Measurements from ENCODE around the gene TREML4. TPM values are rescaled to one million over a fixed set of nuclear protein-coding genes. Genes with fewer than 3 reads are reported as not detected.

TREML4 gene
- total RNA-seq, 2 experiments from 2014 or later = not detected

GRCh38 chr6:41208439-41209106, 19.6 kb upstream of the TREML4 start:
- peaks cover 9% of the 10 kb centered on the region for H3K27me3 Mint-ChIP-seq (ENCODE audit: low read depth)
- H3K4me1 Mint-ChIP-seq (ENCODE audit: low read depth) = peaks cover 8% of the 10 kb centered on the region
- no peak overlapping the region for H3K4me3 Mint-ChIP-seq
- ChIA-PET CTCF (interaction anchor here (1.6 kb wide), 1 partner anchor 8 kb away, joined by 6 read pairs; the partner anchor contains the start of gene TREML2), POLR2A (no interaction called here)
- no peak for ATAC-seq
- DNase-seq = peak; percentile 16
- H3K27ac Mint-ChIP-seq = no peak overlapping the region
- peaks cover 17% of the 10 kb centered on the region for H3K9me3 Mint-ChIP-seq (ENCODE audit: insufficient read depth)
- peaks cover 9% of the 10 kb centered on the region for H3K36me3 Mint-ChIP-seq (ENCODE audit: low read depth)

DNA sequence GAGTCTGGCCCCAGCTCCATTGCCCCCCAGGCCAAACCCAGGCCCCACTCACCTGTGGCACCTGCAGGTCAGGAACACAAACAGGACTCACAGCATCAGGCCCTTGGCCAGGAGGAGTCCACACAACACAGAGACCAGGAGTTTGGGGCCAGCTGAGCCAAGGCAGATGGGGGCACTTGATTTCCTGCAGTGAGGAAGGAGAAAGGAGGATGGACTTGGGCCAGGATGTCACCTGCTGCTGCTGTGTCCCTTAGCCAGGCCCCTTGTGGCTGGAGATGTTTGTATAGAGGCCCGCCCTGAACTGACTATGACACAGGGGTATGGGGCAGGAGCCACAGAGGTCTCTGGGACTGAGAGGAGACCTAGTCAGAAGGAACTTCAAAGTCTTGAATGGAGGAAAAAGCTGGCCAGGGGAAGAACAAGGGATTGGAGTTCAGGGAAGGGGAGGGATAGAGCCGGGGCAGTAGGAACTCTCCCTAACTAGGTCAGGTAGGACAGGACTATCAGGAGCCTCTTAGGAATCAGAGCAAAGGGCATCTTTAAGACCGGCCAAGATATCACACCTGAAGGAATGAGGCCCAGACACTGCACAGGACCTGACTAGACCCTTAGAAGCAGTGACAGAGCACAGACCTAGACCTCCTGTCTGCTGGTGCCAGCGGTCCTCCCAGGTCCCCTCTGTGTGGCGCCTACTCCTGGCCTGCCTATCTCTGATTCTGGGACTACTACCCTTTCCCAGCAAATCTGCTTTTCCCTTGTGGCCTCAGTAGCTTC, 18.4 kb upstream of the TREML4 start:
- DNase-seq = peak; percentile 10
- Mint-ChIP-seq H3K36me3 (ENCODE audit: low read depth) (peaks cover 14% of the 10 kb centered on the region), H3K9me3 (ENCODE audit: insufficient read depth) (peaks cover 28% of the 10 kb centered on the region), H3K27me3 (ENCODE audit: low read depth) (peaks cover 14% of the 10 kb centered on the region), H3K4me1 (ENCODE audit: low read depth) (peaks cover 8% of the 10 kb centered on the region), H3K27ac (no peak overlapping the region), H3K4me3 (no peak overlapping the region)
- ATAC-seq = no peak
- CTCF ChIA-PET = interaction anchor here (1.5 to 1.6 kb wide), 2 partner anchors 9 to 27 kb away, joined by 6 read pairs; partner anchors contain the start of gene TREML2
- POLR2A ChIA-PET = interaction anchor here (1.0 kb wide), 1 partner anchor 9 kb away, joined by 3 read pairs; the partner anchor contains the start of gene TREML2

- Mint-ChIP-seq H3K4me1 (ENCODE audit: low read depth) (peaks cover 2% of the 10 kb centered on the region), H3K27me3 (ENCODE audit: low read depth) (peaks cover 19% of the 10 kb centered on the region), H3K4me3 (no peak overlapping the region), H3K27ac (no peak overlapping the region), H3K9me3 (ENCODE audit: insufficient read depth) (peaks cover 14% of the 10 kb centered on the region), H3K36me3 (ENCODE audit: low read depth) (peaks cover 5% of the 10 kb centered on the region)
- no peak for ATAC-seq
- POLR2A ChIA-PET = no interaction called here
- DNase-seq = no peak
- CTCF ChIA-PET = no interaction called here
These were observed 13.4 kb upstream of the TREML4 start for GRCh38 chr6:41214559-41215238.

DNA sequence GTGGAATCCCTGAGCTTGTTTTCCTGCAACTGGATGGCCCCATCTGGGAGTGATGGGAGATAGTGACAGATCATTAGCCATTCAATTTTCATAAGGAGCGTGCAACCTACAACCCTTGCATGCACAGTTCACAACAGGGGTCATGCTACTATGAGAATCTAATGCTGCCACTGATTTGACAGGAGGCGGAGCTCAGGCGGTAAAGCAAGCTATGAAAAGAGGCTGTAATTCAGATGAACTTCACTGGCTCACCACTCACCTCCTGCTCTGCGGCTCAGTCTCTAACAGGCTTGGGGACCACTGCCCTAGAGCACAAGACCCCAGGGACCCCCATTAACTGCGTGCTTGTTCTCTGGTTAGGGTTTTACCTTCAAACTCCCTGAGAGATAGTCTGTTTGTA, 12.4 kb upstream of the TREML4 start:
- Mint-ChIP-seq H3K4me3 (no peak overlapping the region), H3K4me1 (ENCODE audit: low read depth) (no peaks in the 10 kb centered on the region), H3K9me3 (ENCODE audit: insufficient read depth) (peaks cover 14% of the 10 kb centered on the region), H3K27ac (no peak overlapping the region), H3K36me3 (ENCODE audit: low read depth) (peaks cover 5% of the 10 kb centered on the region), H3K27me3 (ENCODE audit: low read depth) (peaks cover 24% of the 10 kb centered on the region)
- ATAC-seq (no peak), DNase-seq (no peak)
- ChIA-PET POLR2A (no interaction called here), CTCF (no interaction called here)

DNA sequence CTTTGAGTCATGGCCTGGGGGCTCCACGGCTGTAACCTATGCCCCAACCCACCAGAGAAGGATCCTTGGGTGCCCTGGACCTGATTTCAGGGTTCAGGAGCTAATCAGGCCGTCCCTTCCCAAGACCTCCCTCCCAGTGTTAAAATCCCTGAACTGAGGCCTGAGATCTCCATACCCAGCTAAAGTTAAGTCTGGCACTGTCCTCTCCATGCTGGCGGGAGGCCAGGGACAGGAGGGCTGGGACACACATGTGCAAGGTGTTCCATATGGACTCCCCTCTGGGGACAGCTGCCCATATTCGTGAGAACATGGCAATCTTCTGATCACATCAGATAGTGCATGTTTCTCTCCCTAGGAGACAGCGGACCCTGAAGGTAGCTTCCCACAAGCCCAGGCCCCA, 11.5 kb upstream of the TREML4 start:
- Mint-ChIP-seq H3K4me3 (no peak overlapping the region), H3K4me1 (ENCODE audit: low read depth) (no peaks in the 10 kb centered on the region), H3K27me3 (ENCODE audit: low read depth) (peaks cover 21% of the 10 kb centered on the region), H3K27ac (no peak overlapping the region), H3K36me3 (ENCODE audit: low read depth) (peaks cover 5% of the 10 kb centered on the region), H3K9me3 (ENCODE audit: insufficient read depth) (peaks cover 14% of the 10 kb centered on the region)
- DNase-seq = no peak
- ChIA-PET CTCF (no interaction called here), POLR2A (no interaction called here)
- no peak for ATAC-seq

DNA sequence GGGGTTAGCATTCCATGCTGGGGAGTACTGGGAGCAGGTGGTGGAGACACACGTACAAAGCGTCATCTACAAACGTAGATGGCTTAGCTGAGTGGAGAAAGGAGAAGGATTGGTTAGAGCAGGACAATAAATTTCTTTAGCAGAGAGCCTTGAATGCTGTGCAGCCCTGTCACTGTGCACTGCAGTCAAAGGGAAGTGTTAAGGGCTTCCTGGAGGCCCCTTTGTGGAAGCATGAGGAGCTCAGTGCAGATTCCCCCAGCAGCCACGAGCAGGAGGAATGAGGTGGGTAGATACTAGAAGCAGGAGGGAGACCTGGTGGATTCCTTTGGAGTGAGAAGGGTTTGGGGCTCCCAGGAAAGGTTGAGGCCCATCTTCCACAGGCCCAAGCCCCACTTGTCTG, 6.1 kb upstream of the TREML4 start:
- ATAC-seq (no peak), DNase-seq (no peak)
- Mint-ChIP-seq H3K36me3 (ENCODE audit: low read depth) (no peaks in the 10 kb centered on the region), H3K4me1 (ENCODE audit: low read depth) (peaks cover 5% of the 10 kb centered on the region), H3K4me3 (no peak overlapping the region), H3K27me3 (ENCODE audit: low read depth) (peaks cover 23% of the 10 kb centered on the region), H3K9me3 (ENCODE audit: insufficient read depth) (no peaks in the 10 kb centered on the region), H3K27ac (no peak overlapping the region)
- ChIA-PET CTCF (no interaction called here), POLR2A (no interaction called here)

DNA sequence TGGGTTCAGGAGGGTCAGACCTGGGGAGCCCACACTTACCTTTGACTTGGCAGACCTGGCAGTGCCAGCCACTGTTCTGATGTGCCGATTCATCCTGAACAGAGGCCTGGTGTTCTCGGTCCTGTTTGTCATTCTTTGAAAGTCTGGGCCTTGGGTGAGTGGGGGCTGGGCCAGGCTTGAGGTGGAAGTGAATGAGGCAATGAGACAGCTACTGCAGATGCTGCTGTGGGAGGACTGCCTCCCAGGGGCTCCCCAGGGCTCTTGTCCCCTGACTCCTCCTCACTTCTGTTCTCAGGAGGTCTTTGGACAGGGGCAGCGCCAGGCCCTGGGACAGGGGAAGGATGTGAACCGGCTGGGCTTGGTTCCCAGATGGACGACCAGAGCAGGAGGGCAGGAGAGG, 5.6 kb upstream of the TREML4 start:
- no peak overlapping the region for H3K27ac Mint-ChIP-seq
- ChIA-PET CTCF (no interaction called here), POLR2A (no interaction called here)
- H3K27me3 Mint-ChIP-seq (ENCODE audit: low read depth) = peaks cover 25% of the 10 kb centered on the region
- ATAC-seq (no peak), DNase-seq (no peak)
- H3K9me3 Mint-ChIP-seq (ENCODE audit: insufficient read depth) = no peaks in the 10 kb centered on the region
- no peak overlapping the region for H3K4me3 Mint-ChIP-seq
- H3K4me1 Mint-ChIP-seq (ENCODE audit: low read depth) = peaks cover 5% of the 10 kb centered on the region
- H3K36me3 Mint-ChIP-seq (ENCODE audit: low read depth) = no peaks in the 10 kb centered on the region

DNA sequence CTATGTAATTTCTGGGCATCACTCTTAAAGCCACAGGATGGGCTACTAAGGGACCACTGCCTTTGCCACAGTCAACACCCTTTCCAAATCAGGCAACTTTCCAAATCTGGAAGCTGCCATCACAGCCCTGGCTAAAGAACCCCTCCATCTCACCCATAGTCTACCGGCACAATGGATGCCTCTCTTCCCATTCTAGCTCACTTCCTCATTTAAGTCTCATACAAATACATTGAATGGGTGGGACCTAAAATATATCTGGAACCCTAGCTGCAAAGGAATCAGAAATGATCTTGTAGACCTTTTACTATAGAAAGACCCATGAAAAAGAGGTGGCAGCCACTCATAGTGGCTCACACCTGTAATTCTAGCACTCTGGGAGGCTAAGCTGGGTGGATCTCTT, 3.3 kb upstream of the TREML4 start:
- ChIA-PET POLR2A (no interaction called here), CTCF (no interaction called here)
- Mint-ChIP-seq H3K27ac (no peak overlapping the region), H3K36me3 (ENCODE audit: low read depth) (no peaks in the 10 kb centered on the region), H3K9me3 (ENCODE audit: insufficient read depth) (no peaks in the 10 kb centered on the region), H3K27me3 (ENCODE audit: low read depth) (peaks cover 25% of the 10 kb centered on the region), H3K4me3 (no peak overlapping the region), H3K4me1 (ENCODE audit: low read depth) (peaks cover 5% of the 10 kb centered on the region)
- ATAC-seq = no peak
- DNase-seq = no peak

GRCh38 chr6:41226752-41227151, 1.4 kb upstream of the TREML4 start:
- Mint-ChIP-seq H3K27ac (no peak overlapping the region), H3K4me3 (no peak overlapping the region), H3K27me3 (ENCODE audit: low read depth) (peaks cover 24% of the 10 kb centered on the region), H3K9me3 (ENCODE audit: insufficient read depth) (no peaks in the 10 kb centered on the region), H3K4me1 (ENCODE audit: low read depth) (peaks cover 4% of the 10 kb centered on the region), H3K36me3 (ENCODE audit: low read depth) (no peaks in the 10 kb centered on the region)
- CTCF ChIA-PET = no interaction called here
- ATAC-seq (no peak), DNase-seq (no peak)
- POLR2A ChIA-PET = no interaction called here

DNA sequence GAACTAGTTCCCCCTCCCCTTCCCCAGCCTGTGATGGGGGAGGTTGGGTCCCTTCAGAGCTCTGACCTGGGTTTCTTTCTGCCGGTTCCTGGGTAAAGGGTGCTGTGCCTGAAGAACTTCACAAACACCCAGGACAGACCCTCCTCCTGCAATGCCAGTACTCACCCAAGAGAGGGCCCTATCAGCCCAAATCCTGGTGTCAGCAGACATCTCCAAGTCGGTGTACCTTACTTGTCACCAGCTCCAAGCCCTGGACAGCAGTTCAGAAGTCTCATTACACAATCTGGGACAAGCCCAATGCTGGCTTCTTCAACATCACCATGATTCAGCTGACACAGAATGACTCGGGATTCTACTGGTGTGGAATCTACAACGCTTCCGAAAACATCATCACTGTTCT, 467 bp downstream of the TREML4 start:
- ChIA-PET CTCF (no interaction called here), POLR2A (no interaction called here)
- no peak for ATAC-seq
- peaks cover 29% of the 10 kb centered on the region for H3K27me3 Mint-ChIP-seq (ENCODE audit: low read depth)
- H3K36me3 Mint-ChIP-seq (ENCODE audit: low read depth) = no peaks in the 10 kb centered on the region
- H3K4me1 Mint-ChIP-seq (ENCODE audit: low read depth) = no peaks in the 10 kb centered on the region
- H3K9me3 Mint-ChIP-seq (ENCODE audit: insufficient read depth) = no peaks in the 10 kb centered on the region
- no peak for DNase-seq
- no peak overlapping the region for H3K27ac Mint-ChIP-seq
- H3K4me3 Mint-ChIP-seq = no peak overlapping the region

DNA sequence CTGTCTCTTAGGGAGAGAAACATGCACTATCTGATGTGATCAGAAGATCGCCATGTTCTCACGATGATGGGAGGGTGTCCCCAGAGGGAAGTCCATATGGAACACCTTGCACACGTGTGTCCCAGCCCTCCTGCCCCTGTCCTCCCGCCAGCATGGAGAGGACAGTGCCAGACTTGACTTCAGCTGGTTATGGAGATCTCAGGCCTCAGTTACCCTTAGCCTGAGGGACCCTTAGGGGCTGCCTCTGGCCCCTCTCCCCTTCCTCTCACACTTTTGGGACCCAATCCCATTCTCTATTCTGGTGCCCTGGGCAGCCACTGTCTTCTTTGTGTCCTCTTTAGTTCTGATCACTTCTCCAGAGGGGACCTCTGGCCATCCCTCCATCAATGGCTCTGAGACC, 1.6 kb downstream of the TREML4 start:
- Mint-ChIP-seq H3K4me1 (ENCODE audit: low read depth) (no peaks in the 10 kb centered on the region), H3K36me3 (ENCODE audit: low read depth) (no peaks in the 10 kb centered on the region), H3K27ac (no peak overlapping the region), H3K27me3 (ENCODE audit: low read depth) (peaks cover 23% of the 10 kb centered on the region), H3K4me3 (no peak overlapping the region), H3K9me3 (ENCODE audit: insufficient read depth) (no peaks in the 10 kb centered on the region)
- no peak for DNase-seq
- ChIA-PET POLR2A (no interaction called here), CTCF (no interaction called here)
- no peak for ATAC-seq

DNA sequence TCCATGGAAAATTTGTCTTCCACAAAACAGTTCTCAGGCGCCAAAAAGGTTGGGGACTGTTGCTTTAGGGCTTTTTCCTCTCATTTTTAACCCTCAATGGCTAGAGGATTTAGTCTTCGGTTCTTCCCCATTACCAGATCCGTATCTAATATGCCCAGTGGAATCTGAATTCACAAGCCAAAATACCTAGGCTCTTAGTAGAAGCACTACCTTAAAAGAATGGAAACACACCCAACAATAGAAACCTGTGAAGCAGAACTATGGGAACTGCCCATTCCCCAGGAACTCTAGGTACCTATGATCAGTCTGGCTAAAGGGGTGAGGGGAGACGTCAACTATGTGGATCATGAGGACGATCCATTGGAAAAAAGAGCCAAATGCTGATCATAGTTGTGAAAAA, 3.1 kb downstream of the TREML4 start:
- Mint-ChIP-seq H3K4me1 (ENCODE audit: low read depth) (no peaks in the 10 kb centered on the region), H3K27me3 (ENCODE audit: low read depth) (peaks cover 21% of the 10 kb centered on the region), H3K9me3 (ENCODE audit: insufficient read depth) (no peaks in the 10 kb centered on the region), H3K27ac (no peak overlapping the region), H3K4me3 (no peak overlapping the region), H3K36me3 (ENCODE audit: low read depth) (no peaks in the 10 kb centered on the region)
- ChIA-PET POLR2A (no interaction called here), CTCF (no interaction called here)
- DNase-seq (no peak), ATAC-seq (no peak)

Measured in activated CD8-positive, alpha-beta T cell treated with anti-CD3 and anti-CD28 coated beads, Interleukin-2, amount 10 ng/mL, durations not matched to agents 7 days and 5 days (primary cell).